IPS-NIHi7 (cell line): Measurements from ENCODE around the gene ACADS.

Source experiments
- DNase-seq: peaks from one replicate; pipeline ENCODE4 v3.0.0; 2012; ENCODE audit warnings: mixed read lengths; ENCODE audit errors: extremely low spot score

Gene ACADS

GRCh38 chr12:120757226-120757742 lies 31.7 kb downstream of the ACADS start:
- DNase-seq, result no peak

- no peak for DNase-seq
Observed at GRCh38 chr12:120757949-120758348, 32.3 kb downstream of the ACADS start.

- no peak for DNase-seq
Observed at GRCh38 chr12:120758798-120759590, 33.4 kb downstream of the ACADS start.

GRCh38 chr12:120759591-120760348 lies 34.1 kb downstream of the ACADS start:
- DNase-seq, result no peak

GRCh38 chr12:120760349-120761254 lies 35.0 kb downstream of the ACADS start:
- no peak for DNase-seq

DNA sequence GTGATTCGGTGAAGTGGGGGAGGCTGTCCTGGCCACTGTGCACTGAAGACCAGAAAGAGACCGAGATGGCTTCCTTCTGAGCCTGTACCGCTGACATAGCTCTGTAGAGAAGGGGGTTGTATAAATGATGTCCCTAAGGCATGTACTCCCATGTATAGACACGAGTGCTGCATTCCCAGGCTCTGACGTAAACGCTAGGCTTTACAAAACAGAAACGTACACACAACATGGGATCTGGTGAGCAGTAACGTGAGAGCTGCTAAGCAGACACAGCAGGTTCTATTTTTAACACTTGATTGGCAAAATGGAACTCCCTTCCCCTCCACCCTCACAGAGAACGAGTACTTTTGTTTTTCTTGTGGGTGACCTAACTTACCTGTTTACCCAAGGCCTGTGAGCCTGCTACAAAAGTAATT lies 35.9 kb downstream of the ACADS start:
- DNase-seq, result no peak

- no peak for DNase-seq
Observed at GRCh38 chr12:120762086-120762485, 36.5 kb downstream of the ACADS start.

DNA sequence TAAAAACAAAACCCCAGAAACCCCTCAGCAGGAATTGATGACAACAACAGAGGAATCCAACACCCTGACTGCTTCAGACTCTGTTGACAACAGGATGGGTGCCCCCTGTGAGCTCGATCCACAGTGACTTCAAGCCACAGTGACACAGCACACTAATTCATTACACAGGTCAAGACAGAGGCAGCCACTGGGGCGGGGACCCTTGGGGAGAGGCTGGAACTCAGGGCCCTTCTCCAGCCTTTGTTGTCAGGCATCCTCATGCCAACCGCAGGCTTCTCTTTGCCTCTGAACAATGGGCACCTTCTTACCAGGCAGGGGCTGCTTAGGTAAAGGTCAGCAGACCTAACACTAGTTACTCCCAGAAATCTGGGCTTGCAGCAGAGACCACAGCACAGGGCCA lies 37.6 kb downstream of the ACADS start:
- DNase-seq, result no peak

GRCh38 chr12:120764816-120765215 lies 39.2 kb downstream of the ACADS start:
- DNase-seq, result no peak

- no peak for DNase-seq
Observed at GRCh38 chr12:120766566-120766965, 40.9 kb downstream of the ACADS start.

GRCh38 chr12:120767071-120768024 lies 41.7 kb downstream of the ACADS start:
- no peak for DNase-seq

GRCh38 chr12:120771097-120771496 lies 45.5 kb downstream of the ACADS start:
- DNase-seq, result no peak

DNA sequence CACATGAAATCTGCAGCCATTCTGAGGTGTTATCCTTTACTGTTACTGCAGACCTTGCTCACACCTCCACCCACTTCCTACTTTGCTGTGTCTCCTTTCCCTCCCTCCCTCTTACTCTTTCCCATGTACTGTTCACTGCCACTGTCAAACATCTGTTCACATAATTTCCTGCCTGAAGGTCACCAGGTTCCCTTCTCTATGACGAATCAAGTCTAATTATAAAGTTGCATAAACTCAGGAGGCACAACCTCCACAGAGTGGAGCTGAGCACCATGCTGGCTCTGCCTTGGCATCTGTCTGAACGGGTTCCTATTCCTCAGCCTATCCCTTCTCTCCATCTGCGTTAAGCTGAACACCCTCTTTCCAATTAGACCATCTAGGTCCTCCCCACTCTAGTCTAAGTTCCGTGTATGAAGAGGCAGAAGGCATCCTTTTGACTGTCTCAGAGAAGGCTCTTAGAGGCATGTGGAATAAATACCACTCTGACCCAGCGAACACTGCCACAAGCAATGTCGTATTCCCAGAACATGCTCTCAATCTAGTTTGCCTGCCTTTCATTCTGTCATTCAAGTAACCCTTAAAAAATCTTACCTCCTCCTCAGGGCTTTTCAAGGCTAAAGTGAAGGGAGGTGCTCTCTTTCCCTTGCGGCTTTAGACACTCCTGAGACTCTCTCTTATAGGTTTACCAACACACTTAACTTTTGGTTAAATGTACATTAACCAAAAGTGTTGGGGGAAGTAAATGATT lies 48.7 kb downstream of the ACADS start:
- DNase-seq, result no peak

DNA sequence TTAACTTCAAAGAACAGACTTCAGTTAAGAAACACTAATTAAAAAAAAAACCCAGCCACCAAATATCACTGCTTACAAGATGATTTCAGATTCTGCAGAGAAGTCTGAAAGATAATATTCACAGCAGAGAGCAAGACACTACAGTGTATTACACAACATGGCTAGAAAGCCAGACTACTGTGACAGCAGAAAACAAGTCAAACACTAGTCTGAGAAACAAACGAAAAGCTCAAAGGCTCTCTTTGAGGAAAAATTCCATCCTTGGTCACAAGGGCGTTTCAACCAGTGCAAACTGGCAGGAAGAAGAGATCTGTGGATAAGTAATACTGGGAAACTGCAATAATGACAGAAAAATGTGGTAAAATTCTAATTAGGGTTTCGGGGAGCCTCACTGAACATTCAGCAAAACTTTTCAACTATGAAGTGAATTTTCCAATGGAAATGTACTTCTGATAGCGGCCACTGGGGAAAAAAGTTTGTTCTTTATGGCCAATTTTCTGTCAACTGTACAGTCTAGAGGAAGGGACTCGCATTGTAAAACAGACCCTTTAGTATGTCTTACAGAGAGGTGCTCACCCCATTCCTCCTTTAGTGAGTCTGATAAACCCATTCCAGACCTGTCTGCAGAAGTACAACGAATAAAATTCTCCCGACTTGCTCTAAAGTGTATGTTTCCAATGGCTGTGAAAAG lies 50.4 kb downstream of the ACADS start:
- DNase-seq, result no peak

- no peak for DNase-seq
Observed at GRCh38 chr12:120783197-120783596, 57.6 kb downstream of the ACADS start.

- no peak for DNase-seq
Observed at GRCh38 chr12:120784804-120785203, 59.2 kb downstream of the ACADS start.

DNA sequence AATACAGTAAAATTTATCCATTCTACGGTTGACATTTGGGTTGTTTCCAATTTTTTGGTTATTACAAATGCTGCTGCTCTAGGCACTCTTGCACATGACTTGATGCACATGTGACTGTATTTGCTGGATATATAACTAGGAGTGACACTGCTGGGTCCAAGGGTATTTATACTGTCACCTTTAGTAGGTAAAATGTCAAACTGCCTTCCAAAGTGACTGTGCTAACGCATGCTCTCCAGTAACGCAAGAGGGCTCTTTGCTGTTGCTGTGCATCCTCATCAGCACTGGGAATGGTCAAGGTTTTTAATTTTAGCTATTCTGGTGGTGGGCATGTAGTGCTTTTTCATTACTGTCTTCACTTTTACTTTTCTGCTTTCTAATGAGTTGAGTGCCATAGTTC lies 62.3 kb downstream of the ACADS start:
- DNase-seq, result no peak
